HG03175 (cell line): ENCODE results near the gene KDELR3.

Experiments
- ATAC-seq: cut with Tn5 transposase; IDR thresholded peaks from one replicate; pipeline ENCODE4 v1.9.1; 2021; ENCODE audit warnings: mild to moderate bottlenecking, moderate library complexity; ENCODE audit not compliant: unreplicated experiment

KDELR3 gene

DNA sequence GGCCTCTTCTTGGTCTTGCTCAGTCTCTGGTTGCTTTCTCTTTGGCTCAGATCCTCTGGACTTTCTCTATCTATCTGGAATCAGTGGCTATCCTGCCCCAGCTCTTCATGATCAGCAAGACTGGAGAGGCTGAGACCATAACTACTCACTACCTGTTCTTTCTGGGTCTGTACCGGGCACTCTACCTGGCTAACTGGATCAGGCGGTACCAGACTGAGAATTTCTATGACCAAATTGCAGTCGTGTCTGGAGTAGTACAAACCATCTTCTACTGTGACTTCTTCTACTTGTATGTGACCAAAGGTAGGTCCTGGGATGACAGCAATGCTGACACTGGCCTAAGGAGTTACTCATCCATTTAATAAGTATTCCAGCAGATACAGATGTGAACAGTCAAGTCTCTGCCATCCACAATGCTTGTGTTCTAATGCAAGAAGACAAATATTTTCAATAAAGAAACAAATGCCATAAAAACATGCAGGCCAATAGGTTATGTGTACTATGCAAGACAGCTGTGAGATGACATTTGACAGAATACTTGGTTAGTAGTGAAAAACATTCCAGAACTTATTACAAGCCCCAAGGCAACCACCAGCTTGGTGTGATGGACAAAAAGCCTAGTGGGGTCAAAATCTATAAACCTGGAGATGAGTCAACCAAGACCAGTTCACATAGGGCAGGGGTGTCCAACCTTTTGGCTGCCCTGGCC, 13.4 kb downstream of the KDELR3 start:
- ATAC-seq: no peak

DNA sequence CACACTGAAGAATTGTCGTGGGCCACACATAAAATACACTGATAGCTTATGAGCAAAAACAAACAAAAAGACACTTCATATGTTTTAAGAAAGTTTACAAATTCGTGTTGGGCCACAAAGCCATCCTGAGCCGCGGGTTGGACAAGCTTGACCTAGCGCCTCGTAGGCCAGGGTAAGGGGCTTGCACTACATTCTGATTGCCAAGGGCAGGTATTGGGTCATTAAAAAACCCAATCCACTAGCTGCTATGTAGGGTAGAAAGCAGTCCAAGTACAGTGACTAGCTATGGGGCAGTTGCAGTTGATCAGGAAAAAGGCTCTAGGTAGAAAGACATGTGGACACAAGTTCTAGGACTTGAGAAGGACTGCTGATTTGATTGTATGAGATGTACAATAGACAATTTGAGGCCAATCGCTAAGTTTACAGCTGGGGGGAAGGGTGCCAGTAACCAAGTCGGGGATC, 14.0 kb downstream of the KDELR3 start:
- no peak for ATAC-seq

DNA sequence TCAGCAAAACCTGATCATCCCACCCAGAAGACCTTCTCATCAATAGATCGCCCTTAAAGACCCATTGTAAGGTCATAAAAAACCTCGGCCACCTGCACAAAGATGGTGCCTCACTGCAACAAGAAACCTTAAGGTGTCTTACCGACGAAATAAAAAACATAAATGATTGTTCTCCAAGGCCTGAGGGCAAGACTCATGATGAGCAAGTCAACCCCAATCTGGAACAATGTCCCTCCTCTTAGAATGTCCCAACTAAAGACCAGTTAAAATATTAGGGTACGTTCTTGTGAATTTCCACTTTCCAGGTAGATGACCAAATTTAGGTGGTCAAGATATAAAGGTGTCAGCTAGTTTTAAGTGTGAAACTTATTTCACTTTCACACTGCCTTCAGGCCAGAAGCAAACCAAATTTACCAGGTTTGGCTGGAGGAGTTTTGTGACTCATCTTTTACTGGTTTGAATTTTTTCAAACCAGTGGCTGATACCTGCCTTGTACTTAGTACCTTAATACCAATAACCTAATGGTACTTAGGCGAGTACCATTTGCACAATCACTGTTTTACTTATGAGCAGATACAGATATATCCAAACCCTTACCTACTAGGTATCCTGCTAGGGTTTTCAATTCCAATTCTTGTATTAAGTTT, 14.9 kb downstream of the KDELR3 start:
- ATAC-seq: no peak

DNA sequence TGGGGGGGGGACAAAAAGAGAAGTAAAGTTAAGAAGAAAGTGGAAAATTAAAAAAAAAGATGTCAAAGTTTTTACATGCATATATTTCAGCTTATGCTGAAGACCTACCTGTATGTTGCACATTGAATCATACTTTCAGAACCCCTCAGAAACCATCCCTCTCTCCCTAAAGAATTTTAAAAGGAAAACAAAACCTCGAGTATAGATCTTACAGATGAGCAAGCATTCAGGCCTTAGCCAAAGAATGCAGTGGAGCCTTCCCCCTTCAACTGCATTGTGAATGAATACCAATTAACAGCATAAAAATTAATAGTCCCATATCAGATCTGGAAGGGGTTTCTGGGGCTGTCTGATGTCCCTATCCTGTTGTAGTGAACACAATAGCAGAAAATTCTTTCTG, 16.3 kb downstream of the KDELR3 start:
- no peak for ATAC-seq

DNA sequence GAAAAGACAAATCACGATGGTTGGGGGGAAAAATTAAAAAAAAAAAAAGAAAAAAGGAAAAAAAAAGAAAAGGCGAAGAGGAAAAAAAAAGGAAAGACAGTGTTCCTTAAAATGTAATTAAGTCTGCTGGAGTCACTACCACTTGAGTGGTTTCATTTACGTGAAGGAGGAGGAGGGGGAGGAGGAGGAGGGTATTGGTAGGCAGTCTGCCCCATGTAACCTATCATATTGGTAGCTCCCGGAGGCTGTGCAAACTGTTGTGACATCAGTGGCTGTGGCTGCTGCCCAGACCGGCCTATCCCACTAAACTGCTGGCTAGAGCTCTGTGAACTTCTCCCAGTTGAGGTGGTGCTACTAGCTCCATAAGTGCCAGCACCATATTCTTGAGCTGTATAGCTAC, 17.9 kb downstream of the KDELR3 start:
- no peak for ATAC-seq

DNA sequence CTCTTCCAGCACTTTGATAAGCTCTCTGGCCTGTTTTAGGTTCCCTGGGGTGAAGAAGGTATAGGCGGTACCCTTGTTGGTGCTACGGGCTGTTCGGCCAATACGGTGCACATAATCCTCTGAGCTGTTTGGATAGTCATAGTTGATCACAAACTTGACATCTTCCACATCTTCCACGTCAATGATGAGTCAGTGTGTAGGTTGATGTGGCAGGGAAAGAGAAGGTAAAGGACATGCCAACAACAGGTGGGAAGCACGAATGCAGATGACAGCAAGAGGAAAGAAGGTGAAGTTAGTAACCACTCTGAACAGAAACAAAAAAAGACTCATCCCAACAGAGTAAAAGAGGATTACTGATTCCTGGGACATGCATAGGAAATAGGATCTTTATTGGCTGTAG, 20.1 kb downstream of the KDELR3 start:
- ATAC-seq: no peak

DNA sequence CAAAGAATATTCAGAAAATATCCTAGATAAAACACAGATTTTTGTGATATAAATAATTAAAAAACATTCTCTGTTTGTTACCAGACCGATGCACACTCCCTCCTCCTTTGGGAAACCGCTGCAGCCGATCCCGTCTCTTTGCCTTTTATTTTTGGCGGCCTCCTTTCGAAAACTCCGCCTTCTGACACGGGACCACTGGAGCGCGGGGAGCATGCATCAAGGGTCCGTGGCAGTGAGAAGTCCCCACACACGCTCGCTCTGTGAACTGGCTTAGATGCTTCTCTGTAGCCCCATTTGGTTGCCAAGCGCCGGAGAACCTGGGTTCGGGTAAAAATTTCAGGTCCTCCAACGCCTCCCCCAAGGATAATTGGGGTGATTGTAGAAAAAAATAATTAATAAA, 21.2 kb downstream of the KDELR3 start:
- no peak for ATAC-seq

DNA sequence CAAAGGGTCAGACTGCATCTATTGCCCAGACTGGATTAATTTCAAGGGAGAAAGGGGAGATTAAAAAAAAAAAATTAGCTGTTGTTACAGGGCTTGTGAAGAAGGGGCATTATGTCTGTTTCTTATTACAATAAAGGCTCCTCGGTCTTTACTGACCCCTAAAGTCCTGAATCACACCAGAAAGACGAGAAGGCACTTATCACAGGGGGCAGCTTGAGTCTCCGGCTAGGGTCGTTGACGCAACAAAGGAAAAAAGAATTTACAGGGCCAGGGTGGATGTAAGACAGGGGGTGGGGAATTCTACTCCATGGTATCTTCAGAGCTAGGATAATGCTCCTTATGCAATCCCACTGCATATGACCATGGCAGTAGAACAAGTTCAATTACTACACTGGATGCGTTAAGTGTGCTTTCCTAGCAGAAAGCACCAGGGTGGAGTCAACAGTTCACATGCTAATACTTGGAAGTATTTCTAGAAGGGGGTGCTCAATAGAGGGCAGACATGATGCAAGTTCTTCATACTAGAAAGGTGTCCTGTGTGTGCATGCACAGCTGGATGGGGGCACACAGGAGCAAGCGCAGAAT, 21.8 kb downstream of the KDELR3 start:
- ATAC-seq: no peak

DNA sequence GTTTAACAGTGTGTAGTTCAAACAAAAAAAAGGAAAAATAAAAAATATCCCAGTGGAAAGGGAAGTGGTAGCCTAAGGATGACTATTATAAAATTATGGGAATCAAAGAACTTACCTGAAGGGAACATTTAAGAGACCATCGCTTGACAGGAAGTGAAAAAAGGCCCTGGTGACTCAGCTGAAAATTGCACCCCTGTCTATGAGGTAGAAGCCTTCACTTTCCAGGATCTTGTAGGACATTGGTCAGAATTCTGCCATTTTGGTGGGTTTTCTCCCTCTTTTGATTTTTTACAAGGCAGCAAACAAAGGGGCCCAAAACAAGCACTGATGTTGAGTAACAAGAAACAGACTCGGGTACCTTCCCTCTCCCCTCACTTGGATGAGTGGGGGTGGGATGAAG, 22.6 kb downstream of the KDELR3 start:
- no peak for ATAC-seq

DNA sequence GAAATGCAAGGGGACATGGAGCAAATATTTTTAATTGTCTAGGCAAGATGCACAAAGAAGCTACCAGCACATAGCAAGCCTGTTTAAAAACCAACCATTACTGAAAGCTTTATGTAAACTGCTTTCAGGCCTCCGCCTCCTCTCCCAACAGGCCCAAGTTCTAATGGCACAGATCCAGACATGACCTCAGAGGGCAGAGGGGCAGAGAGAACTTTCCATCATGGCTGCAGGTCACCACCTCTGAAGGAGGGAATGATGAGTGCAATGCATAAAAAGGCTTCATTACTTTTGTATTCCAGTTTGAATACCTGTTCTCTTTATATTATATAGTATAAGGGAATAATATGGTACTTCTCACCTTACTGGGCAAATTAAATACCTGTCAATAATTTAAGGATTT, 23.0 kb downstream of the KDELR3 start:
- no peak for ATAC-seq

DNA sequence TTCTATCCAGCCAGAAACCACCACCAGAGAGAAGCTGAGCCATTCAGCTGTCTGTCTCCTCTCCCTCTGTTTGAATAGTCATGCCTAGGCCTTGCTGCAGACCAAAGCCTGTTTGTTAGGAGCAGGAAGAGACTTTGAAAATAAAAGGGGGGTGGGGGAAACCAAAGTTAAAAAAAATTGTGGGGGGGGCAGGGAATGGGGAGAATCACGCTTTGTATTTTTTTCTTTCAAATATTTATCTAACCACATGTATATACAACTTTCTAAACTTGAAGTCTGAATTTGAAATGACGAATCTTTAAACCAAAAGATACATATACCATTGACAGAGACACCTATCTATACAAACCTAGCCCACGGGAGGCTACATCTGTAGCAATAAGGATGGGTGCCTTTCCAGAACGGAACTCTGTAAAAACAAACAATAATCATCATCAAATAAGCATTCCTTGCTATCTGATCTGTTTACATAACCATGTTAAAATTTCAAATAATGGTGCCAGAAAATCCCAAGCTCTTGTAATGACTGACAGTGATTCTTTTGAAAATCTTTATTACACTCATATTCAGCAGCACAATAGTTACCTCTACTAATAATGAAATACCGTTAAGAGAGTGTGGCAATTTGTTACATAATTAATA, 23.9 kb downstream of the KDELR3 start:
- no peak for ATAC-seq

DNA sequence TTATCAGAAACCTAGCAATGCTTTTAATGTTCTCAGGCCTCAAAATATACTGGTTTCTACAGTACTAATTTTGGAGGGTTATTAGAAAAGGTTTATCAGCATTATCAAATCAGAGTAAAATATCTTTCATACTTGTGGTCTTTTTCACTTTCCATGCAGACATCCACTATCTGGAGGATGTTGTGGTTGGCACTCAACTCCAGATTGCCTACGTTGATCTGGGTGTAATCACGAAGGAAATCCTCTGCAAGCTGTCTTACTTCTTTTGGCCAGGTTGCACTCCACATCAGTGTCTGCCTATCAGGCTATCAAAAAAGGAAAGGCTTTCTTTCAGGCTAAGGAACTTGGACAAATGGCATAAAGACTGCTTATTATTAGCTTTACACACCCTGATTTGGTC, 26.6 kb downstream of the KDELR3 start:
- no peak for ATAC-seq

DNA sequence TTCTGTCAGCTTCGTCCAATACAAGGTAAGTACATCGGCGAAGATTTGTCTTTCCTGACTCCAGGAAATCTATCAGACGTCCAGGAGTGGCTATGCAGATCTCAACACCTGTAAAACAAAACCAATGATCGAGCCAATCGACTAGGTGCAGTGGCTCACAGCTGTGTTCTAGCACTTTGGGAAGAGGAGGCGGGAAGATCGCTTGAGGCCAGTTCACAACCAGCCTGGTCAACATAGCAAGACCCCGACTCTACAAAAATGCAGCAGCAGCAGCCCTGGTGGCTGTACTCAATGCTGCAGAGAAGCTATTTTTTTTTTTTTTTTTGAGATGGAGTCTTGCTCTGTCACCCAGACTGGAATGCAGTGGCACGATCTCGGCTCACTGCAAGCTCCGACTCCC, 27.0 kb downstream of the KDELR3 start:
- no peak for ATAC-seq

DNA sequence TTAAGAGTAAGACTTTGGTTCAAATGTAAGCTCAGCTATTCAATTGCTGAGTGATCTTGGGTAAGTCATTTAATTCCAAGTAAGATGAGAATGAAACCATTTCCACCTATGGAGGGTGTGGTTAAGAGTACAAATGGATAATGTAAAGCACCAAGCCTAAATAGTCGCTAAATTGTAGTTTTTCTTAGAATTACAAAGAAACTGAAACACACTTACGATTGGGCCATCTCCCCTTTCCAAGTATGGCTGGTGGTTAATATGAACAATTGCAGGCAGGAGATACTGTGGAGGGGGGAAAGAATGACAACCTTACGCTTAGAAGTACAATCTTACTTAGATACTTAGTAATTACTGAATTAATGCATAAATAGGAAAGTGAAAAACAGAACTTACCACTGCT, 30.0 kb downstream of the KDELR3 start:
- no peak for ATAC-seq

DNA sequence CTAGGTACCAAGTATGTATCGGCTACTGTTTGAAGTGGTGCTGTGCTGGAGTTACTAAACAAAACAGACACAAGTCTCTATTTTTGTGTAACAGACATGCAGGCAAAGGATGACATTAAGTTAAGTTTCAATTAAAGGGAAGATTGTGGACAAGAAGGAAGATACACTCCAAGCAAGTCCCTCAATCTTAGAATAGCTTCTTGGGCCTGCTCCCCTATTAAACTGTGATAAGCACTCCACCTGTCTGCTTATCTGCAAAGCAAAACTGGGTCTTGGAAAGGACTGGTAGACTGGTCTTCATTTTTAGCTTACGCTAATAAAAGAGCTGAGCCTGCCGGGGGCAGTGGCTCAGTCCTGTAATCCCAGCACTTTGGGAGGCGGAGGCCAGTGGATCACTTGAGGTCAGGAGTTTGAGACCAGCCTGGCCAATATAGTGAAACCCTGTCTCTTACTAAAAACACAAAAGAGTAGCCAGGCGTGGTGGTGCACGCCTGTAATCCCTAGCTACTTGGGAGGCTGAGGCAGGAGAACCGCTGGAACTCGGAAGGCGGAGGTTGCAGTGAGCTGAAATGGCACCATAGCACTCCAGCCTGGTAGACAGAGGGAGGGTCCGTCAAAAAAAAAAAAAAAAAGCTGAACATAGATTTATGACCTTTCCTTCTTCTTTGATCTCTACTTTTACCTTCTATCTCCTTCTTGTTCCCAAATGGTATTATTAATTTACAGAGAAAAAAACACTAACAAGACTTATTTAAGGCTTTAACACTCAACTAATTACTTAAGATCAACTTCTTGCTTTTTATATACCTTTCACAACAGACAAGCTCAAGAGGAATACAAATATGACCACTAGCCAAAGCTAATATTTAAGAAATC, 34.1 kb downstream of the KDELR3 start:
- no peak for ATAC-seq

DNA sequence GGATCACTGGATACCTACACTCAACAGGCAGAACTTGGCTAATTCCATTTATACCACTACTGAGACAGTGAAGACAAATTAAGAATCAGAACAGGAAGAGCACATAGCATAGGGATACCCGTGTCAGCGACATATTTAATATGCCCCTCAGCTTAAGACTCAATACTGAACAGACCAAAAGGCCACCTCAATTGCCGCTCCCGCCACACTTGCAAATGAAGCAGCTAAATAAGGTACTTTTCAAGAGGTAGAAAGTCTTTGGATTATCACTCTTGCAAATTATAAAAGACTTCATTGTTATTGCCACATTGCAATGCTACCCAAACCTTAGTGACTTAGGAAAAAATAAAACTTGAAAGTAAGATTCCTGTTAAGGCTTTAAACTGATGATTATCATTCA, 35.1 kb downstream of the KDELR3 start:
- ATAC-seq: no peak

DNA sequence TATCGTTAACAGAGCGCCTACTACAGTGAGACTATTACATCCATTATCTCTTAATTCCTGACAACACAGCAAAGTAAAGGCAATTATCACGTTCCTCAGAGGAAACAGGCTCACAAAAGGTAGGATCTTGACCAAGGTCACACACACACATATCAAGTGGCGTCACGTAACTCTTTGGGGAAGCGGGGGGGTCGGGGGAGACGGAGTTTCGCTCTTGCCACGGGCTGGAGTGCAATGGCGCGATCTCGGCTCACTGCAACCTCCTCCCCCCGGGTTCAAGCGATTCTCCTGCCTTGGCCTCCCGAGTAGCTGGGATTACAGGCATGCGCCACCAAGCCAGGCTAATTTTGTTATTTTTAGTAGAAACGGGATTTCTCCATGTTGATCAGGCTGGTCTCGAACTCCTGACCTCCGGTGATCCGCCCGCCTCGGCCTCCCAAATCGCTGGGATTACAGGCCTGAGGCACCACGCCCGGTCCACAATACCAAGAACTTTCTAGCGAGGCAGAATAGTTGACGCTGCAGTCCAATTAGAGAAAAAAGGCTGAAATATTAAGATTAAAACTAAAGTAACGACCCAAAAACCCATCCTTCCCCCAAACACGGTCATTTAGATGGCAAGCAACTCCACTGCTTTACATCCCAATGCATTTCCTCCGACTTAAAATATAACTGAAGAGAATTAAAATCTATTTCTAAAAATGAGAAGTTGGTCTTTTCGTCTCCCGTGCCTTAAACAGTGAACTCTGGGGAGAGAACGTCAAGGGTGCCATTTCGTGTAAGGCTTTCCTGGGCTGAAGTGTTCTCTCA, 37.0 kb downstream of the KDELR3 start:
- ATAC-seq: no peak

DNA sequence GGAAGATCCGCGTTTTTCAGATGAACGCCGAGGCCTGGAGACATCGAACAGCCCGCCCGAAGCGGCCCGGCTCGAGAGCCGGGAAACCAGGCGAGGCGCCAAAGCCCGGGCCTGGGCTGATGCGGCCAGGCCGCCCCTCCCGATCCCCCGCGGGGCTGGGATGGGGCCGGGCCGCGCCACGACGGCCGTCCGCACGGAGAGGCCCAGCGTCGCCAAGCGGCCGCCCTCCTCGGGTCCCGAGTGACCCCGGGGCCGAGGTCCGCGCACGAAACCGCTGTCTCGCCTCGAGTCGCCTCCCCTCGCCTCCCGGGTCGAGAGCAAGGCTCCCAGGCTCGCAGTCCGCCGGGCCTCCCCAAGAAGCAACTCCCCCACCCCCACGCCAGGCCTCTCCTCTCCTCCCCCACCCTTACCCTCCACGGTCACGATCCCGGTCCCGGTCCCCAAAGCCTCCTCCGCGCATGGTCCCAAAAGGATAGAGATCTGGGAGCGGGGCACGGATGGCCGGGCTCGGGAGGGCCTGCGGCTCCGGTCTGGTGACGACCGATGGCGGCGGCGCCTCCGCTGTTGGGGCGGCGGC, 37.7 kb downstream of the KDELR3 start:
- ATAC-seq: peak; percentile 19

DNA sequence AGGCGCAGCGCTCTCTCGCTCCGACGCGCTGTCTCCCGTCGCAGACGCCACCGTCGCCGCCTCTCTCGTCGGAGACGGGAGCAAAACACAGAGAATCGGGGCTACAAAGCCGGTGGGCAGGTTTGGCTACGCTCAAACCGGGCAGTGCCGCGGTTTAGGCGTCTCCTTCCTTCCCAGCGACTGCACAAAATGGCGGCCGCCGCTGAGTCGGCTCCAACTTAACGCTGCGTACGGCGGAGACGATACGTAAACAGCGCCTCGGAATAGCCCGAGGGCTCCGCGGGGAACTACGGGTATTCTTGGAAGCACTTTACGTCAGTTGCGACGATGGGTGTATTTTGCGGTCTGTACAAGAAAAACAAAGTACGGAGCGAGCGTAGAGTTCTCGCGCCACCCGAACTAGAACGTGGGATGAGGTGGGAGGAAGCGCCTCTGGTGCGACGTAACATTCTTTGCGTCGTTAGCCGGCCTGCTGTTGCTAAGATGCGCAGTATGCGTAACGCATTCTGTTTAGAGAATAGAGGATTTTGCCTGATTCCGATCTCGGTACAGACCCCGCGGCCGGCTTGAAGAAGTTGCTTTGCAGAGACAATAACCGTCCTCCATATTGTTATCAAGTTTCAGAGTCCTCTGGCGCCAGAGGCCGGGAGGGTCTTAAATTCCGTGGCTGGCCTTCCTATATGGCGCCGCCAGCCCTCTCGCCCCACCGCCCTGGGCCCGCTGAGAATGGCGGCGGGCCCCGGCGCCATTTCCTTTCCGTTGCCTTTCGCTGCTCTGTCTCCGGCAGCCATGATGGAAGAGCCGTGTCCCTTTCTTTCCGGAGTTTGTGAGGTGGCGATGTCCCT, 38.4 kb downstream of the KDELR3 start, which contains the start of gene DDX17:
Gene DDX17, minus strand, starts transcription at position 194 of the 845 bp plus-strand sequence.
- ATAC-seq: peak; percentile 83
